Mucosa of rectum (tissue), 2 donors: ENCODE measurements around the gene CDCA5.

Experiments used
- H3K27ac ChIP-seq, 2 donors: one replicate each; pipeline ENCODE4 v1.7.0; 2013; ENCODE audit warnings: inconsistent platforms in 2 of 2, low read depth in 2 of 2, low read length in 2 of 2
- H3K27me3 ChIP-seq, 2 donors: one replicate each; pipeline ENCODE4 v1.7.0; 2013; ENCODE audit warnings: low read length in 2 of 2; ENCODE audit not compliant: control insufficient read depth in 2 of 2, insufficient read depth in 2 of 2
- H3K36me3 ChIP-seq, 2 donors: one replicate each; pipeline ENCODE4 v1.7.0; 2013; ENCODE audit warnings: low read length in 2 of 2; ENCODE audit not compliant: control insufficient read depth in 2 of 2, insufficient read depth in 2 of 2
- H3K4me1 ChIP-seq, 2 donors: one replicate each; pipeline ENCODE4 v1.7.0; 2013; ENCODE audit warnings: low read length in 2 of 2, mild to moderate bottlenecking in 1 of 2; ENCODE audit not compliant: control insufficient read depth in 2 of 2, insufficient read depth in 2 of 2
- H3K4me3 ChIP-seq, 2 donors: one replicate each; pipeline ENCODE4 v1.7.0; 2013; ENCODE audit warnings: low read length in 2 of 2
- H3K9ac ChIP-seq, 2 donors: one replicate each; pipeline ENCODE4 v1.7.0; 2013; ENCODE audit warnings: low read length in 2 of 2, low read depth in 1 of 2, mild to moderate bottlenecking in 1 of 2
- H3K9me3 ChIP-seq, 2 donors: one replicate each; pipeline ENCODE4 v1.7.0; 2013; ENCODE audit warnings: low read length in 2 of 2; ENCODE audit not compliant: control insufficient read depth in 2 of 2
- donor health status: healthy.
- donor health status: Normal muscosa, but diverticular disease.

CDCA5 gene

DNA sequence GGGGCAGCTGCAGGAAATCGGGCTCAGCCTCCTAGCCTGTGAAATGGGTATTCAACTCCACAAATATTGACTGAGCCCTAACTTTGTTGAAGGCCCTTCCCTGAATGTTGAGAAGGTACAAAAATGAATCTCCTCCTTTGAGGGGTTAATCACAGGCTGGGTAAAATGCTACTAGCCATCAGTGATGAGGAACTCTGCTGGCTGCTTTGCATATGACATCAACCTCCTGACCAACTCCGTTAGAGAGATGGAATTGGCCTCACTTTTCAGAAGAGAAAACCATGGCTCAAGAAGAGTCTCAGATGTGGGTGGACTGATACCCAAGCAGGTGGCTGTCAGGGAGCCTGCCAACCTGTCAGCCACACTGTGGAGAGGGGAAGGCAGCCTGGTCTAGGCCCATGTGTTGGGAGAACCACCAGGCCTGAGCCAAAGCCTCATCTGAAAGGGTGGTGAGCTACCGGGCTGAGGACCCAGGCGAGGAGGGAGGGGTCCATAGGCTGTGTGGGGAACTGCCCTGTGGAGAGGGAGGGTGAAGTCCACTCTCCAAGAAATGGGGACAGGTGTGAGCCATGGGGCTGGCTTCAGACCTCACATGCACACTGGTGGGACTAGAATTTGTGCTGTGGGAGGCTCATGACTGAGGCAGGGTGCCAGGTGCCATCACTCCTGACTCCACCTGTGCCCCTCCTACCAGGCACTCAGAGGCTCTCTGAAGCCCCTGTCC is 11.8 kb downstream of the CDCA5 start:
- Histone ChIP-seq H3K27me3 (no peaks in the 10 kb centered on the region), H3K4me3 (no peak overlapping the region), H3K27ac (no peak overlapping the region), H3K9me3 (no peaks in the 10 kb centered on the region), H3K36me3 (no peaks in the 10 kb centered on the region), H3K9ac (no peak overlapping the region), H3K4me1 (no peaks in the 10 kb centered on the region)

DNA sequence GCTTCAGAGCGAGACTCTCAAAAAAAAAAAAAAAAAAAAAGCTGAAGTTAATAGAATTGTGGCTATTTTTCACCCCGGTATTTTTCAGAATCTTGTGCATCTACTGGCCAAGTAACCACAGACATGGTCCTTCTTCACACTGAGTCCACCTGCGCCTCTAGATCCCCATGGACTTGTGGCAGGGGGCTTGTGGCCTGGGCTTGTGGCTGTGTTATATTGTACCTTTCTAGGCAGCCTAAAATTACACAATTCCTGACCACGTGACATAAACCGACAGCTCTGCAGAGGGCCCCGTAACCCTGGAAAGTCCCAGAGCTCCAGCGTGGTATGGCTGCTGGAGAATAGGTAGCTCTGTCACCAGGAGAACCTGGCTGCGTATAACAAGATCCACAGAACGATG is 14.6 kb downstream of the CDCA5 start:
- no peak overlapping the region for H3K9ac ChIP-seq
- H3K4me3 ChIP-seq: no peak overlapping the region
- no peaks in the 10 kb centered on the region for H3K4me1 ChIP-seq
- no peaks in the 10 kb centered on the region for H3K36me3 ChIP-seq
- H3K27me3 ChIP-seq: no peaks in the 10 kb centered on the region
- no peak overlapping the region for H3K27ac ChIP-seq
- H3K9me3 ChIP-seq: no peaks in the 10 kb centered on the region

DNA sequence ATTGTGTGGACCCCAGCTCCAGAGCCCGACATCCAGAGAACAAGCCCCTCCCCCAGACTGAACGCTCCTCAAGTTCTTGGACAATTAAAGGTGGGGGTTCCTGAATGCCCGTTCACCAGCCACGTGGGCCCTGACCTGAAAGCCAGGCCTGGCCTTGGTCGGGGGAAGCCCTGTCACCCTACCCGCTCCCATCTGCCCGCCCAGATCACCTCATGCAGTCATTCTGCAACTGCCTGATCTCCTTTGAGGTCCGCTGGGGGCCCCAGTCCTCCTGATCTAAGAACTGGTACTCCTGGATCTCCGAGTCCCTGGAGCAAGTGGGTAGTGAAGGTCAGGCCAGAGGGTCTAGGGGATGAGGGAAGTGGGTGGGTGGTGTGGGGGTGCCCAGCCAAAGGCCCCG is 16.4 kb downstream of the CDCA5 start:
- Histone ChIP-seq H3K9me3 (no peaks in the 10 kb centered on the region), H3K36me3 (no peaks in the 10 kb centered on the region), H3K27me3 (no peaks in the 10 kb centered on the region), H3K27ac (no peak overlapping the region), H3K9ac (no peak overlapping the region), H3K4me1 (no peaks in the 10 kb centered on the region), H3K4me3 (no peak overlapping the region)

- Histone ChIP-seq H3K9ac (no peak overlapping the region), H3K4me3 (no peak overlapping the region), H3K27me3 (no peaks in the 10 kb centered on the region)
Observed at GRCh38 chr11:65066805-65067291, 17.0 kb downstream of the CDCA5 start.

GRCh38 chr11:65066315-65066714 is 17.5 kb downstream of the CDCA5 start:
- Histone ChIP-seq H3K36me3 (no peaks in the 10 kb centered on the region), H3K9ac (no peak overlapping the region), H3K4me1 (no peaks in the 10 kb centered on the region), H3K9me3 (no peaks in the 10 kb centered on the region), H3K27me3 (no peaks in the 10 kb centered on the region), H3K27ac (no peak overlapping the region), H3K4me3 (no peak overlapping the region)

More at GRCh38 chr11:65066805-65067291, 17.0 kb downstream of the CDCA5 start:
- H3K36me3 ChIP-seq: no peaks in the 10 kb centered on the region
- no peaks in the 10 kb centered on the region for H3K4me1 ChIP-seq
- no peaks in the 10 kb centered on the region for H3K9me3 ChIP-seq
- H3K27ac ChIP-seq: no peak overlapping the region

- no peak overlapping the region for H3K4me3 ChIP-seq
- H3K4me1 ChIP-seq: no peaks in the 10 kb centered on the region
- H3K27ac ChIP-seq: no peak overlapping the region
- H3K27me3 ChIP-seq: no peaks in the 10 kb centered on the region
- H3K36me3 ChIP-seq: no peaks in the 10 kb centered on the region
- H3K9ac ChIP-seq: no peak overlapping the region
- no peaks in the 10 kb centered on the region for H3K9me3 ChIP-seq
Observed at GRCh38 chr11:65065851-65066250, 18.0 kb downstream of the CDCA5 start.

DNA sequence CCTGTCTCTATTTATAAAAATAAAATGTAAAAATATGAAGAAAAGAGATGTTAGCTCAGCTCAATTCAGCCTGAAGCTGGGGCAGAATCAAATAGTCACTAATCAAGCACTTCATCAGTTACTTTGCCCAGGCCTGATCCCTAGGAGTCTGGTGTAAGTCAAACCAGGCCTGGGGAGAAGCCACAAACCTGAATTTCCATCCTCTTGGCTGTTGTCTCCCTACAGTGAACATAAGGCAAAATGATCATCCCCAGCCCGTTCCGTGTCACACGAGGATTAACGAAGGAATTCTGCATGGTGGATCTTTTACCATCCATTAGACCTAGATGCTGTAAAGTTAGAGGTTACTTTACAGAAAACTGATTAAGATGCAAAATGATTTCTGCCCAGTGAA is 19.0 kb downstream of the CDCA5 start:
- no peaks in the 10 kb centered on the region for H3K36me3 ChIP-seq
- no peak overlapping the region for H3K9ac ChIP-seq
- H3K4me3 ChIP-seq: no peak overlapping the region
- peaks cover 0 to 7% of the 10 kb centered on the region in 2 donors for H3K4me1 ChIP-seq
- H3K27ac ChIP-seq: no peak overlapping the region
- no peaks in the 10 kb centered on the region for H3K9me3 ChIP-seq
- H3K27me3 ChIP-seq: no peaks in the 10 kb centered on the region

DNA sequence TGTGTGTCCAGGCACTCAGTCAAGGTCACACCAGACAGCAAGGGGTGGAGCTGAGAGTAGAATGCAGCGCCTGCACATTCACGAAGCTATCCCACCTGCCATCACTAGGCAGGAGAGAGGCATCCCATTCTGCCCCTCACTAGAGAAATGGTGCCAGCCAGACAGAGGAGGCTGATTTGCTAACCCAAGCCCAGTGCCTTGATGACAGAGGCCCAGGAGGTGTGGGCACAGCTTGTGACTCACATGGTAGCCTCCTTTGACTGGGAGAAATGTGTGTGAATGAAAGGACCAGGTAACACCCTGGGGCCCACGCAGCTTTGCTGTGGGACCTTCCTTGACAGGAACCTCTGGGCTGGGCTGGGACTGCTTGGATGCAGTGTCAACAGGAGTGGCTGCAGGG is 20.3 kb downstream of the CDCA5 start:
- Histone ChIP-seq H3K36me3 (no peaks in the 10 kb centered on the region), H3K4me1 (peaks cover 3 to 9% of the 10 kb centered on the region in 2 donors), H3K4me3 (no peak overlapping the region), H3K27me3 (no peaks in the 10 kb centered on the region), H3K27ac (no peak overlapping the region), H3K9ac (no peak overlapping the region), H3K9me3 (no peaks in the 10 kb centered on the region)

GRCh38 chr11:65060913-65061408 is 22.9 kb downstream of the CDCA5 start:
- H3K9me3 ChIP-seq: no peaks in the 10 kb centered on the region
- no peaks in the 10 kb centered on the region for H3K27me3 ChIP-seq
- H3K27ac ChIP-seq: peak overlapping the region; percentile 21 to 47
- H3K9ac ChIP-seq: no peak overlapping the region
- no peak overlapping the region for H3K4me3 ChIP-seq
- no peaks in the 10 kb centered on the region for H3K36me3 ChIP-seq
- H3K4me1 ChIP-seq: peaks cover 5 to 11% of the 10 kb centered on the region in 2 donors

DNA sequence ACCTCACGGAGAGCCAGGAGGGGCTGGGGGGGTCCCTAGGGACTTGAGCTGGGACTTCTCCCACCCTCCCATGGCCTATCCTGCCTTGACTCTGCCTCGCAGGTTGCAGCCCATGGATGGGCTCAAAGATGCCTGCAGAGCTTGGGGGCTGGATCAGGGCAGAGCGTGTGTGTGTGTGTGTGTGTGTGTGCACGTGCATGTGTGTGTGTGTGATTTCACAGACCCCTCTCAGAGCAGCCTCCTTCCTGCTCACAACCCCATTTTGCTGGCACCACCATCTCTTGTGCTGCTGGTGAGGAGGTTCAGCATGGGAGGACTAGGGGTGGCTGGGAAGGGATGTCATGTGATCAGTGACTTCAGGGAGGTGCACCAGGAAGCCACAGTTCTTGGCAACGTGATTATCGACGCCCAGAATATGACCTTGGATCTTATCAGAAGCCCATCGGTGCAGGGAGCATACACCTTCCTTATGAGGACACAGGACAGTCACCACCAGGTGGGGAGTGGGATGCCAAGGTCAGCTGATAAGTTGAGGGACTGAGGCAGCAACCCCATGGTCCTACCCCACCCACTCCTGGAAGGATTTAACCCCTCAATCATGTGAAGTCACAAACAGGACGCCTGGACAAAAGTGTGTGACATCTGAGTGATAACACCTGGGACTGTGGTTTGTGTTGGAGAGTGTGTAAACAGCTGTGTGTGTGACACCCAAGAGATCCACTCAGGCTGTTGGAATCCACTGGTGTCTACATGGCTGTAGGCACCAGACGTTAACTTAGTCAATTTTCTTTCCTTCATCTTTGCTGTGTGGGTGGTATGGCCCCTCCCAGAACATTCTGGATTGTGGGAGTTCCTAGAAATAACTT is 23.6 kb downstream of the CDCA5 start:
- H3K27me3 ChIP-seq: no peaks in the 10 kb centered on the region
- H3K4me1 ChIP-seq: peaks cover 5 to 11% of the 10 kb centered on the region in 2 donors
- H3K27ac ChIP-seq: peak overlapping the region; percentile 21 to 47
- no peak overlapping the region for H3K4me3 ChIP-seq
- no peaks in the 10 kb centered on the region for H3K9me3 ChIP-seq
- no peak overlapping the region for H3K9ac ChIP-seq
- no peaks in the 10 kb centered on the region for H3K36me3 ChIP-seq
